Measurements from ENCODE around the gene RBP7.
A peak's percentile ranks its signal among the peaks of the same experiment; 100 is the strongest.

RBP7 gene

DNA sequence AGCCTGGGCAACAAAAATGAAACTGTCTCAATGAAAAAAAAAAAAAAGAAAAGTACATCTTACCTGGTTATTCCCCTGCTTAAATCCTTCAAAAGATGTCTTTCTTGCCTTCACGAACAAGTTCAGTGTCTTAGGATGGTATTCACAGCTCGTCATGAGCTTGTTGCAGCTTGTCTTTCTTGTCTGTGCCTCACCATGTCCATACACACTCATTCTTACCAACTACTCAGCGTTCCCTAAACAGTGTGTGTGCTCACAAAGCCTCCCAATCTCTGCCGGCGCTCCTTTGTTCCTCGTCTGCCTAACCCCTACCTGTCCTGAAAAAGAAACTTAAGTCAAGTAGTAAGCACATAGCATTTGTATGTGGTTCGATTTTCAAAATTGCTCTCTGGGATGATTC lies 66.8 kb downstream of the RBP7 start:
- intact Hi-C loops (cut with DNase I) = no loop called here
- no peak for DNase-seq

- intact Hi-C loops (cut with DNase I) = no loop called here
- peak in 1 of 10 donors; percentile 37 for DNase-seq
Observed at GRCh38 chr1:10064416-10065343, 67.7 kb downstream of the RBP7 start.

DNA sequence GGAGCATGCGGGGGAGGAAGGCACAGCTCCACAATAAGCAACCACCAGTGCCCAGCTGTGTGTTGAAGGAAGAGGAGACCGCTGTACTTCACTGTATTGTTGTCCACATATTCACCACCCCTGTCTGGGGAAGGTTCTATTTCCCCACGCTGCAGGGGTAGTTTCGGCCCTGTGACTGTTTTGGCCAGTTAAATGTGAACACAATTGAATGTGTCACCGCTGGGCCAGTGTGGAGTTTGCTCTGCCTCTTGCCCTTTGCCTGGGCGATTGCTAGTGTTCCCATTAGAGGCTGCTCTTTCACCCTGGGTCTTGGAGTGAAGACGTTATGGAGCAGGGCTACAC lies 68.3 kb downstream of the RBP7 start:
- peak in 5 of 10 donors; percentile 16 to 89 (median 38) for DNase-seq
- intact Hi-C loops (cut with DNase I) = no loop called here

Measured in posterior cingulate gyrus (tissue), 11 donors.